ENCODE results near the gene RABL2B. TPM values are rescaled to one million over a fixed set of nuclear protein-coding genes. Genes with fewer than 3 reads are reported as not detected.

RABL2B gene
- total and polyA plus RNA-seq, 2 experiments from 2014 or later = 18.4 to 23.6 TPM

DNA sequence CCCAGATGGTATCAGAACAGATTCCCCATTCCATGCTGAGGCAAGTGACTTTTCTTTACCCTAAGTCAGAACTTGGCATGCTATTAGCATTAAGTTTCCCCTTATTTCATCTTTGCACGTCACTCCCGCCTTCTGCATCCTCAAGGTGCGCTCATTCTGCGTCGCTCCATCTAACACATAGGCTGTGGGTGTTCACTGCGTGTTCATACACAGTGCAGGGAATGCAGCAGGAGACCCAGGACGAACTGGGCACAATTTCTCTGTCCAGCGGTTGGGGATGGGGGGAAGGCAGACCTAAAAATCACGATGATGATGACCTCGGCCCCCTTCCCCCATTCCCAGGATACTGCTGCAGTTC lies 65.1 kb downstream of the RABL2B start:
- no peak for DNase-seq
- Histone ChIP-seq H3K79me2 (ENCODE audit: insufficient read depth) (no peaks in the 10 kb centered on the region), H3K27me3 (replicated peaks; ENCODE audit: insufficient read depth) (0 out of 2 replicates have a peak, but pooled peaks cover 8% of the 10 kb centered on the region), H3K4me1 (ENCODE audit: insufficient read depth) (no peaks in the 10 kb centered on the region), H3K9me2 (ENCODE audit: insufficient read depth) (no peaks in the 10 kb centered on the region), H3K9ac (no peak overlapping the region), H4K20me1 (ENCODE audit: insufficient read depth) (no peaks in the 10 kb centered on the region), H2AFZ (no peak overlapping the region), H3F3A (ENCODE audit: insufficient read depth) (no peaks in the 10 kb centered on the region), H3K4me3 (no peak overlapping the region), H3K27ac (no peak overlapping the region), H3K9me3 (ENCODE audit: low read depth) (no peaks in the 10 kb centered on the region), H3K36me3 (ENCODE audit: low read depth) (no peaks in the 10 kb centered on the region), H3K4me2 (ENCODE audit: unreplicated experiment) (no peak overlapping the region)
- in situ Hi-C loops (cut with MboI) = no loop called here
- 89 to 94% methylated on average over 10 of the region's 10 CpGs for WGBS, 2 experiments (ENCODE audit: low coverage in 1 of 2, low lambda C conversion rate in 2 of 2, missing lambda C conversion rate in 2 of 2)
- TF ChIP-seq EZH2 (IDR thresholded peaks at IDR 0.05; ENCODE audit: insufficient read depth, poor library complexity, severe bottlenecking) = no peak
- TF ChIP-seq EZH2phosphoT487 (IDR thresholded peaks at IDR 0.05; ENCODE audit: insufficient read depth, low read depth) = no peak

DNA sequence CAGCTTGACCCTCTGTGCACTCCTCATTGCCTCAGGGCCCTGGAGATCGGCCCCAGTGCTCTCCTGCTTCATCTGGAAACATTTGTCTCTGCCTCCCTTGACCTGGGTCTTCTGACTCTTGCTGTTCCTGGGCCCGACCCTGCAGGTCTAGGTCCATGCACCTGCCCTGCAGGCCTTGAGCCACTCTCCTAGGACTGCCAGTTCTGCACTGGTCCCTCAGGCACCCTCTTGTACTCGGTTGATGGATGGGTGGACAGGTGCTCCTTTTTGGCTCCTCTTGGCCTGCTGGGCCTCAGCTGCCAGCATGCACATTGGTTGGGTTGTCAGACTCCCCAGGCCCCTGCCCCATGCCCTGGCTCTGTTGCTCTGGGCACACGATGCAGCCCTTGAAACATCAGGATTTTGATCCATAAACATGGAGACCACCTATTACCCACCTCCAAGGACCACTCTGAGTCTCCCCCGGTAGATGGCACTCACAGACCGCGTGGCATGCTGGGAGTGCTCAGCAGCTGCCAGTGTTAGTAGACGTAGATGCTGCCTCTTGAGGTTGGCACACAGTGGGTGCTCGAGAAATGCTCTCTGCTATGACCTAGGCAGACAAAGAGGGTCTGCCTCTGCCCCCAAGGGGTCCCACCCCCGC lies 65.6 kb downstream of the RABL2B start:
- no peak overlapping the region for H2AFZ ChIP-seq
- no peaks in the 10 kb centered on the region for H3K9me3 ChIP-seq (ENCODE audit: low read depth)
- WGBS, 2 experiments (ENCODE audit: low coverage in 1 of 2, low lambda C conversion rate in 2 of 2, missing lambda C conversion rate in 2 of 2) = 80 to 83% methylated on average over 9 to 10 of the region's 10 CpGs
- no peak overlapping the region for H3K4me2 ChIP-seq (ENCODE audit: unreplicated experiment)
- no peaks in the 10 kb centered on the region for H4K20me1 ChIP-seq (ENCODE audit: insufficient read depth)
- H3K27me3 ChIP-seq (replicated peaks; ENCODE audit: insufficient read depth) = 0 out of 2 replicates have a peak, but pooled peaks cover 8% of the 10 kb centered on the region
- DNase-seq = no peak
- H3K9ac ChIP-seq = no peak overlapping the region
- no peaks in the 10 kb centered on the region for H3F3A ChIP-seq (ENCODE audit: insufficient read depth)
- H3K4me3 ChIP-seq = no peak overlapping the region
- H3K4me1 ChIP-seq (ENCODE audit: insufficient read depth) = no peaks in the 10 kb centered on the region
- no peaks in the 10 kb centered on the region for H3K79me2 ChIP-seq (ENCODE audit: insufficient read depth)
- no peaks in the 10 kb centered on the region for H3K36me3 ChIP-seq (ENCODE audit: low read depth)
- TF ChIP-seq EZH2 (IDR thresholded peaks at IDR 0.05; ENCODE audit: insufficient read depth, poor library complexity, severe bottlenecking) = no peak
- no peak for TF ChIP-seq EZH2phosphoT487 (IDR thresholded peaks at IDR 0.05; ENCODE audit: insufficient read depth, low read depth)
- in situ Hi-C loops (cut with MboI) = no loop called here
- H3K9me2 ChIP-seq (ENCODE audit: insufficient read depth) = no peaks in the 10 kb centered on the region
- H3K27ac ChIP-seq = no peak overlapping the region

Other genes starting within 250 kb of the RABL2B start
- not detected in 2 replicates for gene KLHDC7B, start 237.7 kb downstream of the RABL2B start, total RNA-seq (2014; rRNA removed; shearing (Covaris generic))
- 0.06 TPM in 1 of 2 replicates, not detected in the other for gene KLHDC7B, start 237.7 kb downstream of the RABL2B start, polyA plus RNA-seq (2016; fragmentation: Nextera tagmentation; extraction: Ambion mirVana)
- not detected in 2 replicates for gene SYCE3, start 220.7 kb downstream of the RABL2B start, total RNA-seq (2014; rRNA removed; shearing (Covaris generic))
- 0.49 and 0.80 TPM in 2 replicates for gene SYCE3, start 220.7 kb downstream of the RABL2B start, polyA plus RNA-seq (2016; fragmentation: Nextera tagmentation; extraction: Ambion mirVana)
- gene CPT1B, start 205.2 kb downstream of the RABL2B start, total RNA-seq (2014; rRNA removed; shearing (Covaris generic)) = 1.6 and 2.9 TPM in 2 replicates
- gene CPT1B, start 205.2 kb downstream of the RABL2B start, polyA plus RNA-seq (2016; fragmentation: Nextera tagmentation; extraction: Ambion mirVana) = 1.0 and 1.3 TPM in 2 replicates
- 38.7 and 41.3 TPM in 2 replicates for gene CHKB, start 200.8 kb downstream of the RABL2B start, total RNA-seq (2014; rRNA removed; shearing (Covaris generic))
- 30.7 and 41.7 TPM in 2 replicates for gene CHKB, start 200.8 kb downstream of the RABL2B start, polyA plus RNA-seq (2016; fragmentation: Nextera tagmentation; extraction: Ambion mirVana)
- 0.38 TPM in 1 of 2 replicates, not detected in the other for gene MAPK8IP2, start 182.8 kb downstream of the RABL2B start, total RNA-seq (2014; rRNA removed; shearing (Covaris generic))
- gene MAPK8IP2, start 182.8 kb downstream of the RABL2B start, polyA plus RNA-seq (2016; fragmentation: Nextera tagmentation; extraction: Ambion mirVana) = 0.06 and 0.09 TPM in 2 replicates
- gene ARSA, start 155.5 kb downstream of the RABL2B start, total RNA-seq (2014; rRNA removed; shearing (Covaris generic)) = 59.6 and 59.7 TPM in 2 replicates
- gene ARSA, start 155.5 kb downstream of the RABL2B start, polyA plus RNA-seq (2016; fragmentation: Nextera tagmentation; extraction: Ambion mirVana) = 31.7 and 32.9 TPM in 2 replicates
- gene SHANK3, start 110.8 kb downstream of the RABL2B start, total RNA-seq (2014; rRNA removed; shearing (Covaris generic)) = 0.51 and 0.97 TPM in 2 replicates
- gene SHANK3, start 110.8 kb downstream of the RABL2B start, polyA plus RNA-seq (2016; fragmentation: Nextera tagmentation; extraction: Ambion mirVana) = 0.08 and 0.10 TPM in 2 replicates
- not detected in 2 replicates for gene ACR, start 45.4 kb downstream of the RABL2B start, total RNA-seq (2014; rRNA removed; shearing (Covaris generic))
- gene ACR, start 45.4 kb downstream of the RABL2B start, polyA plus RNA-seq (2016; fragmentation: Nextera tagmentation; extraction: Ambion mirVana) = not detected in 2 replicates